GM19463 (cell line): ENCODE measurements around the gene PLEKHG7.
"Not testable (repeated sequence)": the region's sequence is repeated elsewhere in the genome, so short reads cannot be mapped to it uniquely, and the experiment has no call there.

Experiments
- ATAC-seq: cut with Tn5 transposase; IDR thresholded peaks from one replicate; pipeline ENCODE4 v1.9.1; 2021; ENCODE audit warnings: mild to moderate bottlenecking, moderate library complexity; ENCODE audit not compliant: unreplicated experiment

The PLEKHG7 gene

GRCh38 chr12:92745856-92746550 is 43.2 kb downstream of the PLEKHG7 start:
- no peak for ATAC-seq

GRCh38 chr12:92747151-92747550 is 44.4 kb downstream of the PLEKHG7 start:
- ATAC-seq = no peak

DNA sequence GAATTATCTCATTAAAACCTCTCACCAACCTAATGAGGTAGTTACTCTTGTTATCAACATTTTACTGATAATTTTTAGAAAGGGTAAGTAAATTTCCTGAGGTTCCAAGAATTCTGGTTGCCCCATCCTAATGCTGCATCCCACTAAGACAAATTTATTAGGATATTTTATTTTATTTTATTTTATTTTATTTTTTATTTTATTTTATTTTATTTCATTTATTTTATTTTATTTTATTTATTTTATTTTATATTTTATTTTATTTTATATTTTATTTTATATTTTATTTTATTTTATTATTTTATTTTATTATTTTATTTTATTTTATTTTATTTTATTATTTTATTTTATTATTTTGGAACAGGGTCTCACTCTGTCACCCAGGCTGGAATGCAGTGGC is 46.9 kb downstream of the PLEKHG7 start:
- ATAC-seq = not testable (repeated sequence)

- no peak for ATAC-seq
These were observed 51.4 kb downstream of the PLEKHG7 start for GRCh38 chr12:92753976-92754885.

DNA sequence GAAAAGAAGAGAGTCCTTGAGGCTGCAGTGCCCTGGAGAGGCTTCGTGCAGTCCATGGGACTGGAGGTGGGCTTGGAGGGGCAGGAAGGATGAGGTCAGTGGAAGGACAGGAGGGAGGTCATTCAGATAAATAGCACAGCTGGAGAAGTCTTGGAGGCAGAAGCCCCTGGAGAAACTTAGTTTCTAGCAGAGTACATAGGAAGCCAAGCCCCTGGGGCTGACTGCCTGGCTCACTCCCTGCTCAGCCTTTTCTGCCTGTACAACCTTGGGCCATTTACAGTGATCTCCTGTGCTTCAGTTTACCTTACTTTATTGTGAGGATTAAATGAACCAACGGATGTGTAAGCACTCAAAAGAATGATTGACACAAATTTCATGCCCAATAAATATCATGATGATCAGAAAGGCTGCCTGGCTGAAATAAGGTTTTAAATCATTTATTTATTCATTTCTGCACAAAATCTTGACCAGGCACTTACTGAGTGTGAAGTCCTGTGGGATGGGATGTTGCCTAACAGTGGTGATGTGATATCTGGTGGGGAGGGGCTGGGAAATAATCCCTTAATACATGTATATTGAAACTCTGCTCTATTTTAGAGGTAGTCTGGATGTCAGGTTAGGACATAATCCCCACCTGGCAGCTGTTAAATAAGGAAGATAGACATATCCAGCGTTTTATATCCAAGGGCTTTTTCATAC is 54.3 kb downstream of the PLEKHG7 start:
- ATAC-seq = no peak

DNA sequence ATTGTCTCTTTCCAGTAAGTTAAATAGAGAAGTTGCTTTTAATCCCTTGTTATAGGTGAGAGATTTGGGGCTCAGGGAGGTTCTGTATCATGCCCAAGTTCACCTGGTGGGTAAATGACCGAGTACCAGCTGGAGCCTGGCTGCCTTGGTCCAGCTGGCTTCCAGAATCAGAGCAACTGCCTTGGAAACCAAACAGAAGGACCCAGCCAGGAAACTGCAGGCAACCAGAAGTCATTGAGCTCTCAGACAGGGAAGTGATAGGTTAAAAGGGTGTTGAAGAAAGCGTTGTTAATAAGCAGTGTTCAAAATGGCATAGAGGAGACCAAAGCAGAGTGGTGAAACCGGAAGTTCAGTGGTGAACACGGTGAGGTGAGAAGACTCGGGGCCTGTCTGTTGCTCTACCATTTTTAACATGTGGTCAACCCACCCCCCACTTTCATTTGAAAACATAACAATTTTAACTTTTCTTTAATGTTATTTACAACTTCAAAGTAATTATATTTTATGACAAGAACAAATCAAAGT is 54.9 kb downstream of the PLEKHG7 start:
- ATAC-seq = no peak

DNA sequence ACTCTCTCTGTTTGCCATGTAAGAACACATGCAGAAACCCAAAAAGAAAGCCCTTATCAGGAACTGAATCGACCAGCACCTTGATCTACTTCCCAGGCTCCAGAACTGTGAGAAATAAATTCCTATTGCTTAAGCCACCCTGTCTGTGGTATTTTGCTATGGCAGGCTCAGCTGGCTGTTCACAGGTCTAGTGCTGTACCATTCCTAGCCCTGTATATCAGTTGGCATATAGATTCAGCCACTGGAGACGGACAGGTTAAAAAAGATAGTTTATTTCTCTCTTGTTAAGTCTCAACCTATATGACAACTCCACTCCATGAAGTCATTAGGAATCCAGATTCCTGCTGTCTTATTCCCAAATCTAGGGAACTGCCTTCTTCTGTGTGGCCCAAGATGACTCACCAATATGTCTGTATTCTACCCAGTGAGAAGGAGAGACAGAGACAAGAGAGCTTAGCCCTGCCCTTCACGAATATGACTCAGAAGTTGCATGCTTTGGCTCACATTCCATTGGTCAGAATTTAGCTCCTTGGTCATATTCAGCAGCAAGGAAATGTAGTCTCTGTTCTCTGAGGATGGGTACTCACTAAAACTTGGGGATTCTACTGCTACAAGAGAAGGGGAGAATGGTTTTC is 57.0 kb downstream of the PLEKHG7 start:
- ATAC-seq = no peak

- ATAC-seq = no peak
These were observed 60.0 kb downstream of the PLEKHG7 start for GRCh38 chr12:92762773-92763172.

DNA sequence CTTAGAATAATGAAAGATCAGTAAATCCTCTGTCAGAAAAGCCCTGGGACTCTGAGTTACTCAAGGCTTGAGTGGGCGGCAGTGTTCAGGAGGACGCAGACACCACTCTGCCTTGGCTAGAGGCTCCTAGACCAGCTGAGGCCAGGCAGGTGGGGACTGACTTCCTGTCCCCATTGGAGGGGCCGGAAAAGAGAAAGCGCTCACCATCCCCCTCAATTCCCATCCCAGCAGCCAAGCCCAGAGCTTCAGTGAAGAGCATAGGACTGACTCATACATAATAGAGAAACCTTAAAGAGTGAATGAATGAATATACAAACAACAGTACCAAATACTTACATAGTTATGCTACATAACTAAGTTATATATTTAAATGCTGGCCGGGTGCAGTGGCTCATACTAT is 62.0 kb downstream of the PLEKHG7 start:
- ATAC-seq = no peak

DNA sequence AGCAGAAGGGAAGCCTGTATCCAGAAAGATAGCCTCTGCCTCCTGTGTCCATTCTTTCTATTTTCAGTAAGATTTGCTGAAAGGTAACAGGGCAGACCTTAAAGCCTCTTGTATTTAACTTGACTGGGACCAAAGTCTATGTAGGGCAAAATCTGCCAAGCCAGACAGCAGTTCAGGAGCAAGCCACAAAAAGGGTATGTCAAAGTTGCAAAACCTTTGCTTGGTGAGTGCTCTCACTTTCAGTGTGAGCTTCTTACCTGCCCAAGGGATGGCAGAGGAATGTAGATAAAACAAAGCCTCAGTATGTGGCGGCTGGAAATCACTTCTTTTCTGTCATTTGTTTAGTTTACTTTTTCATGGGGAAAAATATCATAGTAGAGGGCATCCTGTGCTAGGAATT is 63.1 kb downstream of the PLEKHG7 start:
- ATAC-seq = no peak

GRCh38 chr12:92769124-92769901 is 66.5 kb downstream of the PLEKHG7 start:
- ATAC-seq = peak; percentile 85

DNA sequence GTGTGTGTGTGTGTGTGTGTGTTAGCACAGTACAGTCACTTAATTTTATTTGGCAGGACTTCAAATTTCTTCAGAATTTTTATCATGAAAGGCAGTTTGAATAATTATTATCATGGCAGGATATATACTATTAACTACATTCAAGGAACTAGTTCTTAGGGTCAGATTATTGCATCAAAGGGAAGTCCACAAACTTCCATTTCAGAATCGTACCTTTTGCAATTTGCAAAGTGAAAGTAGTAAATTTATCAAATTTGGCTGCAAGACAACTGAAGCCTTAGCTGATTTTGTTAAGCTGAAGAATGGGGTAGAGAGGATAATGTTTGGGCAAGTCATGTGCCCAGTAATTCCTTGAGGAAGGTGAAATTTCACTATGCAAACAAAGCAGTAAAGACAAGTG is 68.2 kb downstream of the PLEKHG7 start:
- no peak for ATAC-seq

DNA sequence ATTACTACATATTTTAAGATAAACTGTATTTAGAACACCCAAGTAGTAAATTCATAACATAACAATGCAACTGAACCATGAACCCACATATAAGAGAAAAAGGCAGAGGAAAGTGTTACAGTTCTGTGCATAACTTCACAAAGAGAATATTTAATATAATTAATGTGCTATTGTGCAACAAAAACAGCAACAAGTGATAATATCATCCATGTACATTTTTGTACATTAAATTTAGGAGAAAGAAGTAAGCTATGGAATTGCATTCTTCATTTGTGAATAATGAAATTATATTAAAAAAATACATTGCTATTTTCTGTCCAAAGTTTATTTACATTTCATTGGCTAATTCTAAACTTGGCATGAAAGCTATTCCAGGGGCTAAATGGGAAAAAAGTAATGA is 72.6 kb downstream of the PLEKHG7 start:
- ATAC-seq = no peak

GRCh38 chr12:92778525-92778924 is 75.7 kb downstream of the PLEKHG7 start:
- ATAC-seq = no peak

GRCh38 chr12:92779902-92780301 is 77.1 kb downstream of the PLEKHG7 start:
- no peak for ATAC-seq

DNA sequence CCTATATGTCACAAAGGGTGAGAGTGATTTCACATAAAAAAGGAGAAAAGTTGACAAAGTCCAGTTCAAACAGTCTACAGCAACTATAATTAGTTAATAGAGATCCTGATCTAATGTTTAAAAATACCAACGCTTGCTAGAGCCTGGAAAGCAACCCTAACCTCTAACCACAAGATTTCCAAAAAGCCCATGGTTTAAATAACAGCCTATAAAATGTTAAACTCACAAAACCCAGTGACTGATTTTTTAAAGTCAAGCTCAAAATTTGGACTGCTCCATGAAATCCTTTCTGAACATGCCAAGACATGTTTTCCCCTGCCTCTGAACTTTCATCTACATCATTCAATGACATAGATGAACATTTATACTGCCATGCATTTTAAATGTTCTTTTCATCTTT is 81.6 kb downstream of the PLEKHG7 start:
- ATAC-seq = no peak

GRCh38 chr12:92784797-92785562 is 82.2 kb downstream of the PLEKHG7 start:
- peak; percentile 94 for ATAC-seq

DNA sequence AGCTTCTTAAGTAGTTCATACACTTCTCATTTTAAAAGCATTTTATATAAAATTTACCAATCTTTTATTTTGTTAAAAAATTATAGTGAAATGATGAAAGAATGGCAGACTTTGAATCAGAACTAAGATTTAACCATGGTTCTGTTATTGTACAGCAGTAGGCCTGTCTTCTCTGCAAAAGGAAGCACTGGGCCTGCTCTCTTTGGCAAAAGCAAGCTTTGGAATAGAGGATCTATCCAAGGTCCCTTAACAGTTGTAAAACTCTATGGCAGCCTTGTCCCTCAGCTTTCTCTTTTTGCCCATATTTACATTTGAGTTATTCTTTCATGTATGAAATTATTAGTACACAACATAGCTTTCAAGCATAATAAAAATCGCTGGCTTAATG is 82.8 kb downstream of the PLEKHG7 start:
- ATAC-seq = no peak

GRCh38 chr12:92786045-92786444 is 83.3 kb downstream of the PLEKHG7 start:
- ATAC-seq = no peak
